ENCODE results near the gene GATB.

Gene GATB

GRCh38 chr4:151718984-151719955 is 41.5 kb downstream of the GATB start:
- H3K36me3 ChIP-seq (replicated peaks in 1 of 2; ENCODE audit: control insufficient read depth in 2 of 2, insufficient read depth in 2 of 2, low read length in 2 of 2): no peaks in the 10 kb centered on the region
- H4K8ac ChIP-seq (ENCODE audit: low read depth, low read length): no peak overlapping the region
- H3K18ac ChIP-seq (ENCODE audit: low read length): peak overlapping the region; percentile 32
- no peak overlapping the region for H2BK12ac ChIP-seq (ENCODE audit: low read length)
- H2BK120ac ChIP-seq (ENCODE audit: low read depth, low read length): no peak overlapping the region
- H3K4ac ChIP-seq (ENCODE audit: low read length): no peak overlapping the region
- no CpG with 5 or more reads among the region's 19 CpGs for WGBS, 2 donors (ENCODE audit: extremely low coverage in 2 of 2, insufficient read length in 2 of 2, insufficient replicate concordance in 1 of 2)
- peak overlapping the region; percentile 64 for H2AK5ac ChIP-seq (ENCODE audit: low read depth, low read length)
- no peak overlapping the region for H3K4me3 ChIP-seq (ENCODE audit: low read length in 2 of 2)
- H3K4me1 ChIP-seq (ENCODE audit: control insufficient read depth in 2 of 2, insufficient read depth in 1 of 2, low read depth in 1 of 2, low read length in 2 of 2): peaks cover 3 to 17% of the 10 kb centered on the region in 2 donors
- no peak overlapping the region for H4K91ac ChIP-seq (ENCODE audit: low read depth, low read length, poor library complexity)
- no peak overlapping the region for H3K9ac ChIP-seq (ENCODE audit: low read depth, low read length, poor library complexity)
- H3K9me3 ChIP-seq (replicated peaks in 1 of 2; ENCODE audit: control insufficient read depth in 2 of 2, insufficient read depth in 1 of 2, low read depth in 1 of 2, low read length in 2 of 2): peaks cover 0 to 1% of the 10 kb centered on the region in 2 donors
- no peak overlapping the region for H3K23ac ChIP-seq (ENCODE audit: low read depth, low read length, poor library complexity)
- no peaks in the 10 kb centered on the region for H3K27me3 ChIP-seq (ENCODE audit: control insufficient read depth in 3 of 3, insufficient read depth in 3 of 3, low read depth in 1 of 3, low read length in 3 of 3)
- peak overlapping the region; percentile 3 for H3K27ac ChIP-seq (replicated peaks; ENCODE audit: low read length)
- H2BK5ac ChIP-seq (ENCODE audit: low read length): no peak overlapping the region
- peak overlapping the region; percentile 18 for H3K4me2 ChIP-seq (ENCODE audit: insufficient read depth, low read length, poor library complexity, severe bottlenecking)
- H2AFZ ChIP-seq (ENCODE audit: low read length): peak overlapping the region; percentile 18
- no peak overlapping the region for H2BK15ac ChIP-seq (ENCODE audit: low read length)
- H3K79me1 ChIP-seq (ENCODE audit: low read depth, low read length): no peaks in the 10 kb centered on the region
- no peak overlapping the region for H3K14ac ChIP-seq (ENCODE audit: low read length)
- DNase-seq (ENCODE audit: low spot score): no peak

- H3K18ac ChIP-seq (ENCODE audit: low read length): no peak overlapping the region
- no peaks in the 10 kb centered on the region for H3K27me3 ChIP-seq (ENCODE audit: control insufficient read depth in 3 of 3, insufficient read depth in 3 of 3, low read depth in 1 of 3, low read length in 3 of 3)
- H3K4me3 ChIP-seq (ENCODE audit: low read length in 2 of 2): no peak overlapping the region
- H3K9ac ChIP-seq (ENCODE audit: low read depth, low read length, poor library complexity): peak overlapping the region; percentile 7
- no peak overlapping the region for H4K91ac ChIP-seq (ENCODE audit: low read depth, low read length, poor library complexity)
- no peak overlapping the region for H3K4ac ChIP-seq (ENCODE audit: low read length)
- no peak overlapping the region for H3K4me2 ChIP-seq (ENCODE audit: insufficient read depth, low read length, poor library complexity, severe bottlenecking)
- H2BK5ac ChIP-seq (ENCODE audit: low read length): no peak overlapping the region
- DNase-seq (ENCODE audit: low spot score): no peak
- no peak overlapping the region for H2AFZ ChIP-seq (ENCODE audit: low read length)
- H3K36me3 ChIP-seq (replicated peaks in 1 of 2; ENCODE audit: control insufficient read depth in 2 of 2, insufficient read depth in 2 of 2, low read length in 2 of 2): no peaks in the 10 kb centered on the region
- H4K8ac ChIP-seq (ENCODE audit: low read depth, low read length): no peak overlapping the region
- no peak overlapping the region for H3K23ac ChIP-seq (ENCODE audit: low read depth, low read length, poor library complexity)
- no peaks in the 10 kb centered on the region for H3K79me1 ChIP-seq (ENCODE audit: low read depth, low read length)
- no CpG with 5 or more reads among the region's 10 CpGs for WGBS, 2 donors (ENCODE audit: extremely low coverage in 2 of 2, insufficient read length in 2 of 2, insufficient replicate concordance in 1 of 2)
- H2BK12ac ChIP-seq (ENCODE audit: low read length): no peak overlapping the region
- peaks cover 3 to 17% of the 10 kb centered on the region in 2 donors for H3K4me1 ChIP-seq (ENCODE audit: control insufficient read depth in 2 of 2, insufficient read depth in 1 of 2, low read depth in 1 of 2, low read length in 2 of 2)
- H2AK5ac ChIP-seq (ENCODE audit: low read depth, low read length): no peak overlapping the region
- H3K27ac ChIP-seq (replicated peaks; ENCODE audit: low read length): peak overlapping the region; percentile 17
- no peak overlapping the region for H2BK15ac ChIP-seq (ENCODE audit: low read length)
- peaks cover 0 to 1% of the 10 kb centered on the region in 2 donors for H3K9me3 ChIP-seq (replicated peaks in 1 of 2; ENCODE audit: control insufficient read depth in 2 of 2, insufficient read depth in 1 of 2, low read depth in 1 of 2, low read length in 2 of 2)
- no peak overlapping the region for H2BK120ac ChIP-seq (ENCODE audit: low read depth, low read length)
- no peak overlapping the region for H3K14ac ChIP-seq (ENCODE audit: low read length)
These were observed 42.7 kb downstream of the GATB start for GRCh38 chr4:151717909-151718628.

- Histone ChIP-seq H3K23ac (ENCODE audit: low read depth, low read length, poor library complexity) (no peak overlapping the region), H3K18ac (ENCODE audit: low read length) (no peak overlapping the region), H2BK120ac (ENCODE audit: low read depth, low read length) (no peak overlapping the region), H3K9me3 (replicated peaks in 1 of 2; ENCODE audit: control insufficient read depth in 2 of 2, insufficient read depth in 1 of 2, low read depth in 1 of 2, low read length in 2 of 2) (peaks cover 0 to 1% of the 10 kb centered on the region in 2 donors), H3K4me1 (ENCODE audit: control insufficient read depth in 2 of 2, insufficient read depth in 1 of 2, low read depth in 1 of 2, low read length in 2 of 2) (peaks cover 3 to 17% of the 10 kb centered on the region in 2 donors), H4K91ac (ENCODE audit: low read depth, low read length, poor library complexity) (no peak overlapping the region), H2AFZ (ENCODE audit: low read length) (no peak overlapping the region), H4K8ac (ENCODE audit: low read depth, low read length) (no peak overlapping the region), H3K79me1 (ENCODE audit: low read depth, low read length) (no peaks in the 10 kb centered on the region), H2BK12ac (ENCODE audit: low read length) (no peak overlapping the region), H3K27ac (replicated peaks; ENCODE audit: low read length) (peak overlapping the region; percentile 16), H3K36me3 (replicated peaks in 1 of 2; ENCODE audit: control insufficient read depth in 2 of 2, insufficient read depth in 2 of 2, low read length in 2 of 2) (no peaks in the 10 kb centered on the region), H2AK5ac (ENCODE audit: low read depth, low read length) (no peak overlapping the region), H2BK5ac (ENCODE audit: low read length) (no peak overlapping the region), H3K9ac (ENCODE audit: low read depth, low read length, poor library complexity) (no peak overlapping the region), H3K4me2 (ENCODE audit: insufficient read depth, low read length, poor library complexity, severe bottlenecking) (no peak overlapping the region), H2BK15ac (ENCODE audit: low read length) (no peak overlapping the region), H3K4ac (ENCODE audit: low read length) (no peak overlapping the region), H3K4me3 (ENCODE audit: low read length in 2 of 2) (no peak overlapping the region), H3K14ac (ENCODE audit: low read length) (no peak overlapping the region), H3K27me3 (ENCODE audit: control insufficient read depth in 3 of 3, insufficient read depth in 3 of 3, low read depth in 1 of 3, low read length in 3 of 3) (no peaks in the 10 kb centered on the region)
- DNase-seq (ENCODE audit: low spot score): peak; percentile 39
- WGBS, 2 donors (ENCODE audit: extremely low coverage in 2 of 2, insufficient read length in 2 of 2, insufficient replicate concordance in 1 of 2): no CpG with 5 or more reads among the region's 2 CpGs
These were observed 43.5 kb downstream of the GATB start for GRCh38 chr4:151717314-151717713.

GRCh38 chr4:151716324-151716723 is 44.5 kb downstream of the GATB start:
- Histone ChIP-seq H3K4me1 (ENCODE audit: control insufficient read depth in 2 of 2, insufficient read depth in 1 of 2, low read depth in 1 of 2, low read length in 2 of 2) (peaks cover 3 to 17% of the 10 kb centered on the region in 2 donors), H3K4me2 (ENCODE audit: insufficient read depth, low read length, poor library complexity, severe bottlenecking) (no peak overlapping the region), H2BK120ac (ENCODE audit: low read depth, low read length) (no peak overlapping the region), H3K27me3 (ENCODE audit: control insufficient read depth in 3 of 3, insufficient read depth in 3 of 3, low read depth in 1 of 3, low read length in 3 of 3) (no peaks in the 10 kb centered on the region), H3K4me3 (ENCODE audit: low read length in 2 of 2) (no peak overlapping the region), H3K36me3 (replicated peaks in 1 of 2; ENCODE audit: control insufficient read depth in 2 of 2, insufficient read depth in 2 of 2, low read length in 2 of 2) (no peaks in the 10 kb centered on the region), H3K18ac (ENCODE audit: low read length) (no peak overlapping the region), H2BK12ac (ENCODE audit: low read length) (no peak overlapping the region), H2AK5ac (ENCODE audit: low read depth, low read length) (no peak overlapping the region), H3K9ac (ENCODE audit: low read depth, low read length, poor library complexity) (no peak overlapping the region), H3K14ac (ENCODE audit: low read length) (no peak overlapping the region), H3K9me3 (replicated peaks in 1 of 2; ENCODE audit: control insufficient read depth in 2 of 2, insufficient read depth in 1 of 2, low read depth in 1 of 2, low read length in 2 of 2) (peaks cover 0 to 1% of the 10 kb centered on the region in 2 donors), H3K27ac (replicated peaks; ENCODE audit: low read length) (no peak overlapping the region), H2AFZ (ENCODE audit: low read length) (no peak overlapping the region), H3K4ac (ENCODE audit: low read length) (no peak overlapping the region), H4K91ac (ENCODE audit: low read depth, low read length, poor library complexity) (no peak overlapping the region), H3K23ac (ENCODE audit: low read depth, low read length, poor library complexity) (no peak overlapping the region), H2BK15ac (ENCODE audit: low read length) (no peak overlapping the region), H2BK5ac (ENCODE audit: low read length) (no peak overlapping the region), H4K8ac (ENCODE audit: low read depth, low read length) (no peak overlapping the region), H3K79me1 (ENCODE audit: low read depth, low read length) (no peaks in the 10 kb centered on the region)
- WGBS, 2 donors (ENCODE audit: extremely low coverage in 2 of 2, insufficient read length in 2 of 2, insufficient replicate concordance in 1 of 2): no CpG with 5 or more reads among the region's 5 CpGs
- DNase-seq (ENCODE audit: low spot score): no peak

All from neuronal stem cell (in vitro differentiated cells).